ENCODE results near the gene FRA10AC1. TPM values are rescaled to one million over a fixed set of nuclear protein-coding genes. Genes with fewer than 3 reads are reported as not detected.

Gene FRA10AC1
- total and polyA plus RNA-seq, 2 of the 4 experiments (the other 2 are of a cell fraction), result 1.6 to 4.9 TPM

DNA sequence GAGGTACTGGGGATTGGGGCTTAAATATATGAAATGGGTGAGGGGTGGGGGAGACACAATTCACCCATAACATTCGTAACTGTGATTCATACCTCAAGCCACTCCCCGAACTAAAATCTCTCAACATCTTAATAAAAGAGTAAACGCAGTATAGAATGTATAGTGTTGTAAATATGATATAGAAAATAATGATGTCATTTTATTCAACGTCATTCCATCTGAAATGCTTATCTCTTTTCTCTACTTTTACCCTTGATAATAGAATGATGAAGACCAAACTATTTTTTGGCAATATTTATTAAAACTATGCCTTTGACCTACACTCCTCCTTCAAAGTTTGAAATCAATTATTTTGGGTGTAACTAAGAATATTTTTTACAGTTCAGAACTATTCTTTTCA, 36.4 kb downstream of the FRA10AC1 start:
- Histone ChIP-seq H3K4me2 (ENCODE audit: low read depth, low read length) (no peak overlapping the region), H3K9me3 (ENCODE audit: control insufficient read depth, insufficient read depth, low read length) (no peaks in the 10 kb centered on the region), H4K20me1 (ENCODE audit: insufficient read depth, low read length) (no peaks in the 10 kb centered on the region), H2AK5ac (ENCODE audit: low read depth, low read length) (no peak overlapping the region), H2AK9ac (replicated peaks; ENCODE audit: low read depth, low read length, poor library complexity) (no peak overlapping the region), H3K36me3 (ENCODE audit: control insufficient read depth, insufficient read depth, low read length) (peaks cover 12% of the 10 kb centered on the region), H3K18ac (ENCODE audit: low read depth, low read length) (no peak overlapping the region), H2BK15ac (ENCODE audit: low read depth, low read length) (no peak overlapping the region), H2BK5ac (ENCODE audit: low read depth, low read length, poor library complexity, severe bottlenecking) (no peak overlapping the region), H2BK120ac (ENCODE audit: low read depth, low read length) (no peak overlapping the region), H3K27me3 (ENCODE audit: control insufficient read depth, insufficient read depth, low read length) (no peaks in the 10 kb centered on the region), H3K4me1 (ENCODE audit: control insufficient read depth, insufficient read depth, low read length) (no peaks in the 10 kb centered on the region), H3K4me3 (ENCODE audit: insufficient read depth, low read depth, low read length) (no peak overlapping the region), H2BK20ac (ENCODE audit: low read depth, low read length) (no peak overlapping the region), H3K4ac (ENCODE audit: low read depth, low read length) (no peak overlapping the region), H4K5ac (ENCODE audit: low read depth, low read length) (no peak overlapping the region), H3K56ac (ENCODE audit: extremely low read depth, insufficient read depth, low read length) (no peak overlapping the region), H3K27ac (ENCODE audit: insufficient read depth, low read length) (no peak overlapping the region), H2AFZ (replicated peaks; ENCODE audit: low read length, poor library complexity) (no peak overlapping the region), H4K8ac (ENCODE audit: low read depth in 2 of 2, low read length in 2 of 2) (no peak overlapping the region), H3K9me1 (ENCODE audit: insufficient read depth, low read length) (no peaks in the 10 kb centered on the region; the same call in 1 of the 2 replicates), H3K9ac (ENCODE audit: low read depth, low read length) (no peak overlapping the region), H3K23ac (ENCODE audit: low read depth, low read length) (no peak overlapping the region), H3K79me1 (ENCODE audit: low read depth in 1 of 2, low read length in 2 of 2) (no peaks in the 10 kb centered on the region; a peak in 1 of 4 replicates), H3K14ac (replicated peaks; ENCODE audit: low read depth, low read length) (no peak overlapping the region), H4K91ac (ENCODE audit: insufficient read depth, low read depth, low read length) (no peak overlapping the region)
- no CpG with 5 or more reads among the region's 4 CpGs for WGBS, 2 experiments (ENCODE audit: extremely low coverage in 2 of 2, insufficient read length in 1 of 2)
- no TSS peak for BruUV-seq (replicated peaks)
- ATAC-seq (ENCODE audit: low read depth) (no peak), DNase-seq (no peak)
- dilution Hi-C loops (cut with HindIII; ENCODE audit: low sequenced_read_pairs, unreplicated experiment), result no loop called here
- POLR2A ChIA-PET (ENCODE audit: unreplicated experiment), result no interaction called here
- intact Hi-C loops (cut with micrococcal nuclease), result no loop called here
- TF ChIP-seq SMC3 (IDR thresholded peaks at IDR 0.05; ENCODE audit: low read depth, low read length) (no peak), MAZ (IDR thresholded peaks at IDR 0.05; ENCODE audit: borderline replicate concordance, low read depth, low read length) (no peak), MXI1 (IDR thresholded peaks at IDR 0.05; ENCODE audit: borderline replicate concordance, low read depth, low read length) (no peak), CEBPB (IDR thresholded peaks at IDR 0.05; ENCODE audit: low read depth, low read length) (no peak)
- CTCF ChIA-PET, result no interaction called here
- in situ Hi-C loops (cut with MboI; ENCODE audit: low sequenced_read_pairs), result no loop called here
